ES-I3 (cell line): Measurements from ENCODE around the gene SPATA2L.
"Not testable (repeated sequence)": the region's sequence is repeated elsewhere in the genome, so short reads cannot be mapped to it uniquely, and the experiment has no call there.

ENCODE experiments used
- H3K36me3 ChIP-seq: 2 replicates; pipeline ENCODE4 v1.6.1; 2013; ENCODE audit warnings: mild to moderate bottlenecking, low read length, control low read depth, moderate library complexity; ENCODE audit not compliant: insufficient read depth
- H3K4me1 ChIP-seq: 2 replicates; pipeline ENCODE4 v1.6.1; 2013; ENCODE audit warnings: mild to moderate bottlenecking, control low read depth, low read length; ENCODE audit not compliant: insufficient read depth
- H3K9ac ChIP-seq: 2 replicates; pipeline ENCODE4 v1.6.1; 2013; ENCODE audit warnings: low read depth, mild to moderate bottlenecking, low read length, moderate library complexity
- H3K9me3 ChIP-seq: 2 replicates; pipeline ENCODE4 v1.6.1; 2013; ENCODE audit warnings: mild to moderate bottlenecking, low read length, moderate library complexity; ENCODE audit not compliant: control insufficient read depth, insufficient read depth

The SPATA2L gene

GRCh38 chr16:89693289-89693731, 8.2 kb downstream of the SPATA2L start:
- no peak overlapping the region for H3K9ac ChIP-seq

GRCh38 chr16:89691986-89692569, 9.4 kb downstream of the SPATA2L start:
- Histone ChIP-seq H3K9me3 (no peaks in the 10 kb centered on the region), H3K36me3 (no peaks in the 10 kb centered on the region), H3K4me1 (no peaks in the 10 kb centered on the region), H3K9ac (no peak overlapping the region)

More at GRCh38 chr16:89693289-89693731, 8.2 kb downstream of the SPATA2L start:
- no peaks in the 10 kb centered on the region for H3K9me3 ChIP-seq
- no peaks in the 10 kb centered on the region for H3K4me1 ChIP-seq
- H3K36me3 ChIP-seq: no peaks in the 10 kb centered on the region

- Histone ChIP-seq H3K9ac (no peak overlapping the region), H3K9me3 (no peaks in the 10 kb centered on the region), H3K4me1 (no peaks in the 10 kb centered on the region), H3K36me3 (no peaks in the 10 kb centered on the region)
Measured at GRCh38 chr16:89691231-89691985, 10.1 kb downstream of the SPATA2L start.

GRCh38 chr16:89690392-89690901, 11.1 kb downstream of the SPATA2L start:
- no peaks in the 10 kb centered on the region for H3K4me1 ChIP-seq
- peaks cover 3% of the 10 kb centered on the region; the same call in 1 of the 2 replicates for H3K9me3 ChIP-seq
- H3K9ac ChIP-seq: no peak overlapping the region
- no peaks in the 10 kb centered on the region for H3K36me3 ChIP-seq

GRCh38 chr16:89689621-89690020, 11.9 kb downstream of the SPATA2L start:
- H3K9me3 ChIP-seq, H3K9ac ChIP-seq, H3K36me3 ChIP-seq, H3K4me1 ChIP-seq: not testable (repeated sequence)

- Histone ChIP-seq H3K36me3 (no peaks in the 10 kb centered on the region), H3K9me3 (peaks cover 5% of the 10 kb centered on the region; the same call in 1 of the 2 replicates), H3K4me1 (no peaks in the 10 kb centered on the region), H3K9ac (no peak overlapping the region)
Measured at GRCh38 chr16:89689142-89689541, 12.4 kb downstream of the SPATA2L start.

GRCh38 chr16:89688395-89688794, 13.1 kb downstream of the SPATA2L start:
- Histone ChIP-seq H3K9ac (no peak overlapping the region), H3K36me3 (no peaks in the 10 kb centered on the region), H3K9me3 (peaks cover 5% of the 10 kb centered on the region; the same call in 1 of the 2 replicates), H3K4me1 (no peaks in the 10 kb centered on the region)

GRCh38 chr16:89687092-89687940, 14.2 kb downstream of the SPATA2L start:
- H3K36me3 ChIP-seq: no peaks in the 10 kb centered on the region
- peaks cover 6% of the 10 kb centered on the region for H3K9me3 ChIP-seq
- no peaks in the 10 kb centered on the region for H3K4me1 ChIP-seq
- H3K9ac ChIP-seq: peak overlapping the region; percentile 60

GRCh38 chr16:89686520-89687091, 14.9 kb downstream of the SPATA2L start, which contains the start of gene CDK10:
Gene CDK10, plus strand, starts transcription at chr16:89686689. Its CDS starts 22 bp downstream, at chr16:89686711.
- Histone ChIP-seq H3K4me1 (no peaks in the 10 kb centered on the region), H3K9me3 (peaks cover 8% of the 10 kb centered on the region), H3K9ac (peak within 1 kb of the TSS; percentile 60), H3K36me3 (no peaks in the 10 kb centered on the region)

GRCh38 chr16:89685916-89686315, 15.6 kb downstream of the SPATA2L start:
- Histone ChIP-seq H3K9me3 (peaks cover 8% of the 10 kb centered on the region), H3K9ac (no peak overlapping the region), H3K4me1 (no peaks in the 10 kb centered on the region), H3K36me3 (no peaks in the 10 kb centered on the region)

GRCh38 chr16:89678258-89678657, 23.2 kb downstream of the SPATA2L start:
- Histone ChIP-seq H3K9ac (no peak overlapping the region), H3K36me3 (no peaks in the 10 kb centered on the region), H3K4me1 (no peaks in the 10 kb centered on the region), H3K9me3 (peaks cover 6% of the 10 kb centered on the region; the same call in 1 of the 2 replicates)

GRCh38 chr16:89672177-89672941, 29.1 kb downstream of the SPATA2L start:
- Histone ChIP-seq H3K4me1 (no peaks in the 10 kb centered on the region), H3K9ac (no peak overlapping the region), H3K36me3 (no peaks in the 10 kb centered on the region), H3K9me3 (no peaks in the 10 kb centered on the region; the same call in 1 of the 2 replicates)

GRCh38 chr16:89671565-89671964, 29.9 kb downstream of the SPATA2L start:
- H3K4me1 ChIP-seq, H3K9me3 ChIP-seq, H3K9ac ChIP-seq, H3K36me3 ChIP-seq: not testable (repeated sequence)
